KOPT-K1 (cell line): Measurements from ENCODE around the gene TNFRSF8.

Experiments used
- H3K27ac ChIP-seq: fragments of 200-600 bp; sonication (generic); 2 replicates; pipeline ENCODE4 v1.5.1; 2016; ENCODE audit warnings: antibody characterized with exemption, mild to moderate bottlenecking, low read depth, low read length; ENCODE audit not compliant: poor library complexity, severe bottlenecking
- H3K36me3 ChIP-seq: fragments of 200-600 bp; sonication (generic); 2 replicates; pipeline ENCODE4 v1.5.1; 2017; ENCODE audit warnings: antibody characterized with exemption, mild to moderate bottlenecking, low read length, moderate library complexity; ENCODE audit not compliant: insufficient read depth
- H3K9me3 ChIP-seq: fragments of 200-600 bp; sonication (generic); 2 replicates; pipeline ENCODE4 v1.5.1; 2017; ENCODE audit warnings: antibody characterized with exemption, low read length, mild to moderate bottlenecking; ENCODE audit not compliant: insufficient read depth, poor library complexity, severe bottlenecking

TNFRSF8 gene

GRCh38 chr1:12188115-12188514, 125.0 kb downstream of the TNFRSF8 start:
- H3K27ac ChIP-seq: no peak overlapping the region
- H3K9me3 ChIP-seq: no peaks in the 10 kb centered on the region
- H3K36me3 ChIP-seq: no peaks in the 10 kb centered on the region

DNA sequence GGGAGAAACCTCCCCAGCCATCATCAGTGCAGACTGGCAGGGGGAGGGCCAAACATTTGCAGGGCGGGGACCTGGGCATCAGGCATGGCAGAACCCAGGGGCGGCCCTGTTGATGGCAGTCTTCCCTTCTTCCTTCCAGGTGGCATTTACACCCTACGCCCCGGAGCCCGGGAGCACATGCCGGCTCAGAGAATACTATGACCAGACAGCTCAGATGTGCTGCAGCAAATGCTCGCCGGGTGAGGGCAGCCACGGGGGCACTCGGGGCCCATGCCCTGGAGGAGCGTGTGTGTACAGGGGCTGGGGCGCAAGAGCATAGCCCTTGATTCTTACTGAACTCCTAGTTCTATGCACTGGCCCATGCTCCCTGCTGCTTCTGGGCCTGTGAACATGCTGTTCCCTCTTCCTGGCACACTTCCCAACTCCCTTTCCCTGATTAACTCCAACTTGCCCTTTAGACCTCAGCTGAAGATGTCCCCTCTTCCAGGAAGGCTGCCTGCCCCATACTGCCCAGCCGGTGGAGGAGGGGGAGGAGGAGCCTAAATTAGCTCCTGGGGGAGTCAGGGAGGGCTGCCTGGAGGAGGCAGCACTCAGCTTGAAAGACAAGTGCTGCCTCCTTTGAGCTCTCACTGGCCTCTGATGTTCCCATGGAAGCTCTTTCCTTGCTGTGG, 125.7 kb downstream of the TNFRSF8 start:
- no peaks in the 10 kb centered on the region for H3K36me3 ChIP-seq
- H3K9me3 ChIP-seq: no peaks in the 10 kb centered on the region
- no peak overlapping the region for H3K27ac ChIP-seq

DNA sequence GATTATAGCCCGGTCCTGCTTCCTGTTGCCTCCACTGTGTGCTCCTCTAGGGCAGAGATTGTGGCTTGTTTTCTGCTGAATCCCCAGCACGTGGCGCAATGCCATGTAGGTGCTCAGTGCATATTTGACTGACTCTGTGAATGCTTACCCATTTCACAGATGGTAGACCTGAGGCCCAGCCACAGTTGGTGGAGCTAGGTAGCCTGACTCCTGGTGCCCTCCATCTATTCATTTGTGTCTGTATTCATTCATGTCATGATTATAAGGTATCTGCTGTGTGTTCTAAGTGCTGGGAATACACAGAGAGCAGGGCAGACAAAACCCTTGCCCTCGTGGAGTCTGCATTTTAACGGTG, 126.2 kb downstream of the TNFRSF8 start:
- H3K27ac ChIP-seq: no peak overlapping the region
- H3K36me3 ChIP-seq: no peaks in the 10 kb centered on the region
- H3K9me3 ChIP-seq: no peaks in the 10 kb centered on the region

- Histone ChIP-seq H3K27ac (no peak overlapping the region), H3K9me3 (no peaks in the 10 kb centered on the region), H3K36me3 (no peaks in the 10 kb centered on the region)
Observed at GRCh38 chr1:12191242-12192032, 128.3 kb downstream of the TNFRSF8 start.
